NK-92 (cell line): ENCODE results near the gene SCGB1C1.

Experiments
- DNase-seq: peaks from one replicate; lab custom pipeline; 2025; ENCODE audit not compliant: unreplicated experiment; lab: John Stamatoyannopoulos, UW

SCGB1C1 gene

GRCh38 chr11:204587-205109 is 11.8 kb downstream of the SCGB1C1 start:
- no peak for DNase-seq

GRCh38 chr11:205221-206001 is 12.5 kb downstream of the SCGB1C1 start:
- no peak for DNase-seq

DNA sequence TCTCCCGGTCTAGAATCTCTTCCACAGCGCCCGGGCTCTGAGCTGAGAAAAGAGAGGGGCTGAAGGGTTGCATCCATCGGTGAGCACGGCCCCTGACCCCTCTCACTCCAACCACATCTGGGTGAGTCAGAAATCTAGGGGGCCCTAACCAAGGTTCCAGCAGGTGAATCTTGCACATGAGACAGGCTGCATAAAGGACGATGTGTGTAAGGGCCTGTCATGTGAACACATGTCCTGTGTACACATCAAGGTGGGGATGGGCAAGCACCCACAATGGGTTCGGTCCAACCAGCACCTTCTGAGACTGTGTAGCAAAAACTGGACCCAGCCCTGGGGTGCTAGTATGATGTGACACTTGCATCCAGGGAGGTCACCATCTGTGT is 13.1 kb downstream of the SCGB1C1 start:
- DNase-seq, result no peak

- DNase-seq, result no peak
Measured at GRCh38 chr11:206526-207207, 13.8 kb downstream of the SCGB1C1 start.

DNA sequence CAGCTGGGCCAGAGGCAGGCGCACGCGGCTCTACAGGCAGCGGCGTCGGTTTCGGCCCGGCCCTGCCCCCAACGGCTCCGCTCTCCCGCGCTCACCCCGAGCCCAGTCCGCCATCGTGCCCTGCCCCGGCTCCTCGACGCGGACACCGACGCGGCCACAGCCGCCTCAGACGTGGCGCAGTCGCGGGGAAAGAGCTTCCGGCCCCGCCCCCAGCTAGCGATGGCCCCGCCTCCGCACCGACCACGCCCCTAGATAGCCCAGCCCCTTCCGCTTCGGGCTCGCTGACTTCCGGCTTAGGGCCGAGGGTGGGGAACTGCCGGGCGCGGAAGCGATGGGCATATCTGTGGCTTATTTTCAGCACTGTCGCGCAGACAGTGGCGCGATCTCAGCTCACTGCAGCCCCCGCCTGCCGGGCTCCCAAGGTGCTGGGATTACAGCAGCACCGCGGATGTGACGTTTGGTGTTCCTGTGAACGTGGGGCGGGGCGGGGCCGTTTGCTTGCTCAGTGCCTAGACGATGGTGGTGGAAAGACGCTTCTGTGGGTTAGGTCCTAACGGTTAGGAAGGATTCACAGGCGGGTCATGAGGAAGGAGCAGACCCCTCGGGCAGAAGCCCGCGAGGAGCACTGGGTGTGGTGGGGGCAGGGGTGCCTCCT is 14.5 kb downstream of the SCGB1C1 start, which contains the start of the genes BET1L and RIC8A:
BET1L (minus strand) TSS at position 192 of the 655 bp plus-strand sequence; CDS start at position 114, 78 bp downstream.
RIC8A (plus strand) TSS at position 501 of the 655 bp plus-strand sequence. CDS start 1,147 bp downstream, outside the sequence.
- peak; percentile 88 for DNase-seq

DNA sequence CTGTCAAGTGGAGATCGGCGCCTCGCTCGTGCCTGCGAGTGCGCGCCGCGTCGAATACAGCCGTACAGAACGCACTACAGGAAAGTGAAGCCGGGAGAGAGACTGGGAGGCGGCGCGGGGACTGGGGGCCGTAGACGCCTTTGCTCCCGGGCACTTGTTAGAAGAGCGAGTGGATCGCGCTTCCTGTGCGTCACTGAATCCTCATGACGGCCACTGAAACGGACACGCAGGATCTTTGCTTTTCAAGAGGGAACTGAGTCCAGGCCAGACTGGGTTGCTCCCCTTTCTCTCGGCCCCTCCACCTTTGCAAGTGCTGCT is 14.9 kb downstream of the SCGB1C1 start:
- DNase-seq, result no peak

GRCh38 chr11:208181-208916 is 15.5 kb downstream of the SCGB1C1 start:
- peak; percentile 21 for DNase-seq

DNA sequence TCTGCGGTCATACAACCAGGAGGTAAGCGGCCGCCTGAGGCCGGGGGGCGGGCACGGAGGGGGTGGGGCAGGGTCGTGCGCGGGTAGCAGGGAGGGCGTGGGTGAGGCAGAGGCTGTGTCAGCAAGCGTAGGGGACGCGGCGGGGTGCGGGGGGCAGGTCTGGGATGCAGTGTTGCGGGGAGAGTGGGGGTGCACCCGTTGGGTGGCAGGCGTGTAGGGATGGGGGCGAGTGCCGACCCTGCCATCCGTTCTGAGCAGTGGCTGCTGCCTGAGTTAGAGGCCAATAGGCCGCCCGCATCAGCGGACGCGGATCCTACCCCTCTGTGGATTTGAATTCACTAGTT is 16.0 kb downstream of the SCGB1C1 start:
- no peak for DNase-seq

GRCh38 chr11:209275-210121 is 16.6 kb downstream of the SCGB1C1 start:
- no peak for DNase-seq

- DNase-seq, result no peak
Measured at GRCh38 chr11:210122-210802, 17.4 kb downstream of the SCGB1C1 start.

DNA sequence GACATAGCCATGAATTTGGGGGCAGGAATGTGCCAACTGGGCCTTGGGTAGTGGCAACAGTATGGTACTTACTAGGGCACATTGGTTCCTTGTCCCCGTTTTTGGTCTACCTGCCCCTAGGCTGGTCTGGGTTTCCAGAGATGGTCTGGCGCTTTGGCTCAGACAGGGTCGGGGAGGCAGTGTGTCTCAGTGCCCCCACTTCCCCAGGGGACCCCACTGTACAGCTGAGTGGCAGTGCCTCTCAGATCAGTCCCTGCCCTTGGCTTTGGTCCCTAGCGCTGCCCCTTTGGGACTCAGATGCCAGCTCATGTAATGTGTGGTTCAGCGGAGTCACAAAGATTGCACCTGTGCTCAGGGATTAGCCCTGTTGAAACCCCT is 17.9 kb downstream of the SCGB1C1 start:
- DNase-seq, result no peak

GRCh38 chr11:211295-211694 is 18.4 kb downstream of the SCGB1C1 start:
- DNase-seq, result no peak

DNA sequence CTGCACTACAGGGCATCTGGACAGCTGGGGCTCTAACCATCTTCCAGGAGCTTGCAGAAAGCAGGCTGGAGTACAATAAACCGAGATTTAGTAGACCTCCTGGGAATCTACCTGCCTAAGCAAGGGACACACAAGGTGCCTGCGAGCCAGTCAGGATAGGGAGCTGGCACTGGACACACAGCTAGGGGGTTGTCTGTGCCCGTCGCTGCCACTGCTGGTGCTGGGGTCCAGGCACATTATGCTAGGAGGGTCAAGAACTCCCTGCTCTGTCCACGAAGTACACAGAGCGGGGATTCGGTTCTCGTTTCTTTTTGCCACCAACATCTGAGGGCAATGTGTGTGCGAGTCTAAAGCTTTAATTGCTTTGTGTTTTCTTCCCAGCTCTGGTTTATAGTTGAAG is 18.9 kb downstream of the SCGB1C1 start:
- no peak for DNase-seq

GRCh38 chr11:212150-213100 is 19.5 kb downstream of the SCGB1C1 start:
- DNase-seq, result no peak

- no peak for DNase-seq
Measured at GRCh38 chr11:213111-213510, 20.2 kb downstream of the SCGB1C1 start.

DNA sequence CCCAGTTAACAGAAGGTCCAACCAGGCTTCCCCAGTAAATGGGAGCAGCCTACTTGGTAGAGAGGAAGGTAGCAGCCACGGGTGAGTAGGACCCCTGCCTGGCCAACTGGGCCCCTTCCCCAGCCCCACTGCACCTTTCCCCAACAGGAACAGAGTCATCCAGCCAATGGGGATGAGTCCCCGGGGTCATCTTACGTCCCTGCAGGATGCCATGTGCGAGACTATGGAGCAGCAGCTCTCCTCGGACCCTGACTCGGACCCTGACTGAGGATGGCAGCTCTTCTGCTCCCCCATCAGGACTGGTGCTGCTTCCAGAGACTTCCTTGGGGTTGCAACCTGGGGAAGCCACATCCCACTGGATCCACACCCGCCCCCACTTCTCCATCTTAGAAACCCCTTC is 21.2 kb downstream of the SCGB1C1 start:
- DNase-seq, result no peak

DNA sequence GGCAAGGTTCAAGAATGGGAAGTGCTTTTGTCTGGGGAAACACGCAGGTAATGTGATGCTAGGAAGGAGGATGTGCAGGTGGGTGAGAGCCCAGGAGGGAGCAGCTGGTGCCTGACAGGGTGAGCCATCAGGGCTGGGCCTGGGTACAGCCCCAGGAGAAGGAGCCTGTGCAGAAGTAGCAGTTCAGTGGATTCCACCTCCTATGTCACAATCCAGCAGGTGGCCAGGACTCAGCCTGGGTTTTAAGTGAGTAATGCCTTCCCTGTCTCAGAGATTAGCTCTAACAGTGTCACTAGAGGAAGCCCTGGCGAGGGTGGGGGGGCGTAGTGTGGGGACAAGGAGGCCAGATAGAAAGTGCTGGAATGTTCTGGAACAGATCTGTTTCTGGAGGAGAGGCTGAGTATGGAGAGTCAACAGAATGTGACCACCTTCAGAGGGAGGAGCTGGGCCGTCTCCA is 22.7 kb downstream of the SCGB1C1 start:
- DNase-seq, result no peak
